Spinal cord (tissue), 10 donors: ENCODE measurements around the gene RCAN1. TPM values are rescaled to one million over a fixed set of nuclear protein-coding genes. Genes with fewer than 3 reads are reported as not detected.
"Not testable (repeated sequence)": the region's sequence is repeated elsewhere in the genome, so short reads cannot be mapped to it uniquely, and the experiment has no call there.

Experiments
- DNase-seq, 6 donors: peaks; one replicate each; pipeline versions ENCODE4 v3.0.0 to v3.0.0-alpha.2; 2013 to 2015; ENCODE audit warnings: low spot score in 6 of 6, low read depth in 4 of 6
- H3K27ac ChIP-seq: one replicate; pipeline ENCODE4 v1.5.1; 2013; ENCODE audit warnings: low read depth, low read length, control low read depth
- H3K27me3 ChIP-seq: one replicate; pipeline ENCODE4 v1.6.1; 2013; ENCODE audit warnings: low read length; ENCODE audit not compliant: control insufficient read depth, insufficient read depth
- H3K36me3 ChIP-seq: one replicate; pipeline ENCODE4 v1.6.1; 2013; ENCODE audit warnings: low read length; ENCODE audit not compliant: control insufficient read depth, insufficient read depth
- H3K4me1 ChIP-seq: one replicate; pipeline ENCODE4 v1.6.1; 2013; ENCODE audit warnings: low read length; ENCODE audit not compliant: control insufficient read depth, insufficient read depth
- H3K4me3 ChIP-seq: one replicate; pipeline ENCODE4 v1.5.1; 2013; ENCODE audit warnings: low read depth, low read length, control low read depth
- H3K9me3 ChIP-seq: one replicate; pipeline ENCODE4 v1.6.1; 2013; ENCODE audit warnings: low read length; ENCODE audit not compliant: control insufficient read depth, insufficient read depth
- WGBS: methylation state at CpG from one replicate; pipeline ENCODE4 v1.1.5; 2013; ENCODE audit warnings: missing lambda C conversion rate; ENCODE audit not compliant: insufficient coverage; 5-methylcytosine and 5-hydroxymethylcytosine counted together
- polyA plus RNA-seq, 2 donors: library from polyadenylated mRNA; unstranded; fragments of 120-200 nt; gene quantifications; one replicate each; pipeline ENCODE4 v1.2.1, GENCODE V29; 2013; ENCODE audit not compliant: insufficient read length in 2 of 2
- total RNA-seq, 2 donors: library from RNA; depleted of rRNA in 1 of 2; stranded (reverse); fragments of 120-200 nt in 1 of 2; fragments of >200 nt in 1 of 2; gene quantifications; one replicate each; pipeline versions ENCODE4 v1.2.3 to v1.2.4, GENCODE V29; 2013 to 2014
- donor health status: healthy.

RCAN1 gene
- total and polyA plus RNA-seq, 4 donors: 42.4 to 107 (median 91.0) TPM

GRCh38 chr21:34576041-34576511 lies 38.8 kb downstream of the RCAN1 start:
- H3K27me3 ChIP-seq: no peaks in the 10 kb centered on the region
- H3K36me3 ChIP-seq: no peaks in the 10 kb centered on the region
- no peak overlapping the region for H3K4me3 ChIP-seq
- WGBS: 73% methylated on average over 2 of the region's 5 CpGs
- no peak for DNase-seq
- H3K4me1 ChIP-seq: peaks cover 3% of the 10 kb centered on the region
- H3K9me3 ChIP-seq: no peaks in the 10 kb centered on the region
- no peak overlapping the region for H3K27ac ChIP-seq

- DNase-seq: peak in 2 of 6 donors; percentile 60 to 89
- Histone ChIP-seq H3K27ac (no peak overlapping the region), H3K4me3 (no peak overlapping the region)
Measured at GRCh38 chr21:34574601-34575529, 40.0 kb downstream of the RCAN1 start.

DNA sequence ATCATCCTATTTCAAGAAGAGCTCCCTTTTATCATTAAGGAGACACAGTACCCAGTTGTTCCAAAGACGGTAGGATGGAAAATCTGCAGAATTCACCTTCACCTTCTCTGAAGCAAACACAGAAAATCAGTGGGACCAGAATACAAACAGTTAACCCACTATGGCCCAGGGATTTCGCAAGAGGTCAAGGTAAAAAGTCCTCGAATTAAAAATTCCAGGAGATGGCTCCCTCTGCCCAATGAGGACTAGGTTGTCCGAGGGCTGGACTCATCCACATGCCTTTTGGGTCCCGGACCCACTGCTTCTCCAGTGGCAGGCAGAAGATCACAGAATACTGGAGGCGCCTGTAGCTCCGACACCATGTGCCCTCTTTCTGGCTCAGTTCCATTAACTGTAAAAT lies 42.9 kb downstream of the RCAN1 start:
- peaks cover 3% of the 10 kb centered on the region for H3K4me1 ChIP-seq
- WGBS: 88% methylated on average over 6 of the region's 7 CpGs
- H3K4me3 ChIP-seq: no peak overlapping the region
- DNase-seq: no peak
- H3K36me3 ChIP-seq: no peaks in the 10 kb centered on the region
- H3K27ac ChIP-seq: no peak overlapping the region
- no peaks in the 10 kb centered on the region for H3K27me3 ChIP-seq
- no peaks in the 10 kb centered on the region for H3K9me3 ChIP-seq

More at GRCh38 chr21:34574601-34575529, 40.0 kb downstream of the RCAN1 start:
- Histone ChIP-seq H3K9me3 (no peaks in the 10 kb centered on the region), H3K27me3 (no peaks in the 10 kb centered on the region), H3K36me3 (no peaks in the 10 kb centered on the region), H3K4me1 (peaks cover 3% of the 10 kb centered on the region)
- 89% methylated on average over 18 of the region's 24 CpGs for WGBS

DNA sequence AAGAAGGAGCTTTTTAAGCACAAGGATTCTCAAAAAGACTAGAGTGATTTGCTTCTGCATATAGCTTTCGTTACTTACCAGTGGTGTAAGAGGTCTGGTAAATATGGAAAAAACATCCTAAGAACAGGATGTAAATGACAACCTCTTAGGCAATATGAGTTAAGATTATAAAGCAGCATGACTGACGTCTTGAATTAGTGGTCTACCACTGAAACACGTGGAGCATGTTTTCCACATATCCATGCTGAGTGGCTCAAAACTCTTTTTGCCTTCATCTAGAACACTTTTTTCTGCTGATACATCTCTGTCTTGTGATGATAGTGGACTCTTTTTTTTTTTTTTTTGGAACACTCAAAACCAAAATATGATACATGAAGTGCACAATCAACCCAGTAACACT lies 44.6 kb downstream of the RCAN1 start:
- WGBS: no CpG with 5 or more reads among the region's 3 CpGs
- Histone ChIP-seq H3K27ac (no peak overlapping the region), H3K4me1 (no peaks in the 10 kb centered on the region), H3K36me3 (peaks cover 3% of the 10 kb centered on the region), H3K9me3 (no peaks in the 10 kb centered on the region), H3K4me3 (no peak overlapping the region), H3K27me3 (no peaks in the 10 kb centered on the region)
- no peak for DNase-seq

GRCh38 chr21:34569381-34569979 lies 45.4 kb downstream of the RCAN1 start:
- Histone ChIP-seq H3K4me1 (no peaks in the 10 kb centered on the region), H3K9me3 (no peaks in the 10 kb centered on the region), H3K36me3 (peaks cover 3% of the 10 kb centered on the region), H3K4me3 (no peak overlapping the region), H3K27me3 (no peaks in the 10 kb centered on the region), H3K27ac (no peak overlapping the region)
- WGBS: 79% methylated on average over 2 of the region's 4 CpGs
- DNase-seq: no peak

DNA sequence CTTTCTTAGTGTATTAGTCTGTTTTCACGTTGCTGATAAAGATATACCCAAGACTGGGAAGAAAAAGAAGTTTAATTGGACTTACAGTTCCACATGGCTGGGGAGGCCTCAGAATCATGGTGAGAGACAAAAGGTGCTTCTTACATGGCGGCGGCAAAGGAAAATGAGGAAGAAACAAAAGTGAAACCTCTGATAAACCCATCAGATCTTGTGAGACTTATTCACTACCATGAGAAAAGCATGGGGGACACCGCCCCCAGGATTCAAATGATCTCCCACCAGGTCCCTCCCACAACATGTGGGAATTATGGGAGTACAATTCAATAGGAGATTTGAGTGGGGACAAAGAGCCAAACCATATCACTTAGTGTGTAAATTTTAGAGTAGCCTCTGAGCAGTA lies 46.1 kb downstream of the RCAN1 start:
- DNase-seq, H3K9me3 ChIP-seq, H3K27ac ChIP-seq, H3K4me3 ChIP-seq, H3K4me1 ChIP-seq, H3K27me3 ChIP-seq, H3K36me3 ChIP-seq: not testable (repeated sequence)
- no CpG with 5 or more reads among the region's 4 CpGs for WGBS

DNA sequence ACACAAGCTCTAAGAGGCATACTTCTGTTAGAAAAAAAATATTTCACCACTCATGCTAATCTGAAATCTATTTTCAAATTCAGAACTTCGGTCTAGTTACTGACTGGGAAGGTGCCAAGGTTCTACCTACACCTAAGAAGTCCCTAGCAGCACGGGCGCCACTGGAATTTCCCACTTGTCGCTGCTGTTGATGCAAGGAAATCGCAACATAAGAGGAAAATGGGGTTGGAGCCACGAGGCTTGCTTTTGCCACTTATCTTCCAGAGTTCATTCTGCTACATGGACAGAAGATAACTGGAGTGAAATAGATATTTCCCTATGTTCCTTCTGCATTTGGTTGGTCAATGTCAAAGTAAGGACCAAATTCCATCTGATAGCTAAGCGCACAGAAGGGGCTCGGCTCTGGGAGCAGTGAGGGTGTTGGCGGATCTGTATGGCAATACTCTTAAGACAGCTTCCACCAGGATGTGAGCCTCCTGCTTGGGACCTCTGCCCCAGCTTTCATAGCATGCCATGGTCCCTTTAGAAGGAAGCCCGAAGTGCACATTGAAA lies 47.2 kb downstream of the RCAN1 start:
- 94% methylated on average over 9 of the region's 10 CpGs for WGBS
- H3K27ac ChIP-seq: no peak overlapping the region
- no peaks in the 10 kb centered on the region for H3K27me3 ChIP-seq
- no peaks in the 10 kb centered on the region for H3K4me1 ChIP-seq
- no peaks in the 10 kb centered on the region for H3K9me3 ChIP-seq
- H3K4me3 ChIP-seq: no peak overlapping the region
- DNase-seq: no peak
- peaks cover 3% of the 10 kb centered on the region for H3K36me3 ChIP-seq

GRCh38 chr21:34565238-34565637 lies 49.7 kb downstream of the RCAN1 start:
- Histone ChIP-seq H3K9me3 (no peaks in the 10 kb centered on the region), H3K27me3 (no peaks in the 10 kb centered on the region), H3K4me1 (no peaks in the 10 kb centered on the region), H3K27ac (no peak overlapping the region), H3K4me3 (no peak overlapping the region), H3K36me3 (peaks cover 3% of the 10 kb centered on the region)
- no peak for DNase-seq
- 80% methylated on average over 1 of the region's 4 CpGs for WGBS

- not testable (repeated sequence) for H3K27ac ChIP-seq, H3K9me3 ChIP-seq, H3K4me1 ChIP-seq, H3K36me3 ChIP-seq, DNase-seq, H3K4me3 ChIP-seq, H3K27me3 ChIP-seq
- WGBS: 83% methylated on average over 1 of the region's 2 CpGs
Measured at GRCh38 chr21:34563370-34563769, 51.5 kb downstream of the RCAN1 start.
